NB4 (cell line): ENCODE measurements around the gene AP4B1.

Experiments used
- CTCF ChIP-seq: IDR thresholded peaks from one replicate; pipeline ENCODE4 v1.5.1; 2012; ENCODE audit warnings: low read depth, low read length
- MAX ChIP-seq: IDR thresholded peaks from 2 replicates; pipeline ENCODE4 v1.6.1; 2011; ENCODE audit warnings: low read depth, low read length
- POLR2A ChIP-seq: IDR thresholded peaks from 2 replicates; pipeline ENCODE4 v1.6.1; 2011; ENCODE audit warnings: mild to moderate bottlenecking; ENCODE audit not compliant: insufficient read length; ENCODE audit errors: extremely low read depth

- TF ChIP-seq CTCF (no peak), POLR2A (no peak), MAX (no peak)
Observed at GRCh38 chr1:113931451-113931851, 26.9 kb upstream of the AP4B1 start.
